ENCODE data around the gene PPIL3.

PPIL3 gene

GRCh38 chr2:200839513-200839912 lies 49.4 kb downstream of the PPIL3 start:
- TF ChIP-seq ZFP30 (CRISPR knock-in tag; IDR thresholded peaks at IDR 0.05) (no peak), PATZ1 (CRISPR knock-in tag; IDR thresholded peaks at IDR 0.05; ENCODE audit: borderline replicate concordance) (no peak), TSHZ2 (CRISPR knock-in tag; IDR thresholded peaks at IDR 0.05) (no peak), BACH2 (CRISPR knock-in tag; IDR thresholded peaks at IDR 0.05; ENCODE audit: borderline replicate concordance) (no peak), ZNF565 (CRISPR knock-in tag; conservative IDR thresholded peaks at IDR 0.05; ENCODE audit: low read depth) (no peak), ZFP3 (CRISPR knock-in tag; IDR thresholded peaks at IDR 0.05) (no peak), RARB (CRISPR knock-in tag; IDR thresholded peaks at IDR 0.05) (no peak), ZNF8 (CRISPR knock-in tag; IDR thresholded peaks at IDR 0.05) (no peak), SNAI2 (CRISPR knock-in tag; IDR thresholded peaks at IDR 0.05) (no peak), PPARA (CRISPR knock-in tag; IDR thresholded peaks at IDR 0.05; ENCODE audit: borderline replicate concordance) (no peak), OSR1 (CRISPR knock-in tag; IDR thresholded peaks at IDR 0.05) (no peak), TOX (CRISPR knock-in tag; IDR thresholded peaks at IDR 0.05; ENCODE audit: borderline replicate concordance) (no peak), ISL1 (CRISPR knock-in tag; IDR thresholded peaks at IDR 0.05) (no peak), ESRRG (CRISPR knock-in tag; IDR thresholded peaks at IDR 0.05) (no peak), ARNTL (CRISPR knock-in tag; IDR thresholded peaks at IDR 0.05; ENCODE audit: borderline replicate concordance, low read depth) (no peak), TCF4 (CRISPR knock-in tag; IDR thresholded peaks at IDR 0.05; ENCODE audit: borderline replicate concordance) (no peak), POU6F1 (CRISPR knock-in tag; IDR thresholded peaks at IDR 0.05; ENCODE audit: borderline replicate concordance, low read depth) (no peak)
- no peak for ATAC-seq

GRCh38 chr2:200834701-200835100 lies 54.2 kb downstream of the PPIL3 start:
- no peak for ATAC-seq
- TF ChIP-seq ZNF565 (CRISPR knock-in tag; conservative IDR thresholded peaks at IDR 0.05; ENCODE audit: low read depth) (no peak), ARNTL (CRISPR knock-in tag; IDR thresholded peaks at IDR 0.05; ENCODE audit: borderline replicate concordance, low read depth) (no peak), PPARA (CRISPR knock-in tag; IDR thresholded peaks at IDR 0.05; ENCODE audit: borderline replicate concordance) (no peak), BACH2 (CRISPR knock-in tag; IDR thresholded peaks at IDR 0.05; ENCODE audit: borderline replicate concordance) (no peak), ZNF8 (CRISPR knock-in tag; IDR thresholded peaks at IDR 0.05) (no peak), RARB (CRISPR knock-in tag; IDR thresholded peaks at IDR 0.05) (no peak), CSDC2 (CRISPR knock-in tag; IDR thresholded peaks at IDR 0.05) (no peak), OSR1 (CRISPR knock-in tag; IDR thresholded peaks at IDR 0.05) (no peak), ZNF70 (CRISPR knock-in tag; IDR thresholded peaks at IDR 0.05) (no peak), ESRRG (CRISPR knock-in tag; IDR thresholded peaks at IDR 0.05) (no peak), PATZ1 (CRISPR knock-in tag; IDR thresholded peaks at IDR 0.05; ENCODE audit: borderline replicate concordance) (no peak), ZC3H10 (CRISPR knock-in tag; IDR thresholded peaks at IDR 0.05) (no peak), POU6F1 (CRISPR knock-in tag; IDR thresholded peaks at IDR 0.05; ENCODE audit: borderline replicate concordance, low read depth) (no peak), ZFP30 (CRISPR knock-in tag; IDR thresholded peaks at IDR 0.05) (no peak), CREB5 (CRISPR knock-in tag; IDR thresholded peaks at IDR 0.05; ENCODE audit: low read depth) (no peak), ZFP3 (CRISPR knock-in tag; IDR thresholded peaks at IDR 0.05) (no peak), SNAI2 (CRISPR knock-in tag; IDR thresholded peaks at IDR 0.05) (no peak), GLIS3 (CRISPR knock-in tag; IDR thresholded peaks at IDR 0.05) (no peak)

Measured in SK-N-SH treated with all-trans-retinoic acid at 6 μM for 48 hours (cell line).